Measurements from ENCODE around the gene CDH4. TPM values are rescaled to one million over a fixed set of nuclear protein-coding genes. Genes with fewer than 3 reads are reported as not detected.
"Not testable (repeated sequence)": the region's sequence is repeated elsewhere in the genome, so short reads cannot be mapped to it uniquely, and the experiment has no call there.

The CDH4 gene
- total RNA-seq, 1 experiment from 2014 or later = 0.12 TPM

GRCh38 chr20:61839912-61840778 lies 588.1 kb downstream of the CDH4 start:
- DNase-seq (ENCODE audit: low read depth) = no peak

- DNase-seq (ENCODE audit: low read depth) = no peak
These were observed 588.9 kb downstream of the CDH4 start for GRCh38 chr20:61840779-61841455.

GRCh38 chr20:61841551-61841950 lies 589.5 kb downstream of the CDH4 start:
- no peak for DNase-seq (ENCODE audit: low read depth)

- DNase-seq (ENCODE audit: low read depth) = no peak
These were observed 589.9 kb downstream of the CDH4 start for GRCh38 chr20:61841966-61842365.

- no peak for DNase-seq (ENCODE audit: low read depth)
These were observed 592.6 kb downstream of the CDH4 start for GRCh38 chr20:61844621-61845020.

GRCh38 chr20:61845233-61845671 lies 593.2 kb downstream of the CDH4 start:
- DNase-seq (ENCODE audit: low read depth) = no peak

- no peak for DNase-seq (ENCODE audit: low read depth)
These were observed 594.0 kb downstream of the CDH4 start for GRCh38 chr20:61846074-61846473.

- DNase-seq (ENCODE audit: low read depth) = no peak
These were observed 594.8 kb downstream of the CDH4 start for GRCh38 chr20:61846741-61847419.

- DNase-seq (ENCODE audit: low read depth) = no peak
These were observed 595.3 kb downstream of the CDH4 start for GRCh38 chr20:61847420-61847748.

- no peak for DNase-seq (ENCODE audit: low read depth)
These were observed 595.9 kb downstream of the CDH4 start for GRCh38 chr20:61847986-61848385.

GRCh38 chr20:61848851-61849250 lies 596.8 kb downstream of the CDH4 start:
- no peak for DNase-seq (ENCODE audit: low read depth)

- DNase-seq (ENCODE audit: low read depth) = no peak
These were observed 597.3 kb downstream of the CDH4 start for GRCh38 chr20:61849376-61849775.

- DNase-seq (ENCODE audit: low read depth) = no peak
These were observed 597.8 kb downstream of the CDH4 start for GRCh38 chr20:61849822-61850221.

- no peak for DNase-seq (ENCODE audit: low read depth)
These were observed 598.4 kb downstream of the CDH4 start for GRCh38 chr20:61850457-61850856.

GRCh38 chr20:61850926-61851900 lies 599.2 kb downstream of the CDH4 start:
- DNase-seq (ENCODE audit: low read depth) = no peak

- no peak for DNase-seq (ENCODE audit: low read depth)
These were observed 600.4 kb downstream of the CDH4 start for GRCh38 chr20:61852268-61853072.

GRCh38 chr20:61853073-61854005 lies 601.3 kb downstream of the CDH4 start:
- no peak for DNase-seq (ENCODE audit: low read depth)

- not testable (repeated sequence) for DNase-seq (ENCODE audit: low read depth)
These were observed 602.5 kb downstream of the CDH4 start for GRCh38 chr20:61854538-61854937.

- DNase-seq (ENCODE audit: low read depth) = no peak
These were observed 603.2 kb downstream of the CDH4 start for GRCh38 chr20:61855286-61855685.

All from RPMI7951 (cell line).